ENCODE data around the gene DNAJC5G. TPM values are rescaled to one million over a fixed set of nuclear protein-coding genes. Genes with fewer than 3 reads are reported as not detected.

Gene DNAJC5G
- total and polyA plus RNA-seq, 2 donors (not counting 1 experiment from before 2014, with no cell fraction given), result not detected

DNA sequence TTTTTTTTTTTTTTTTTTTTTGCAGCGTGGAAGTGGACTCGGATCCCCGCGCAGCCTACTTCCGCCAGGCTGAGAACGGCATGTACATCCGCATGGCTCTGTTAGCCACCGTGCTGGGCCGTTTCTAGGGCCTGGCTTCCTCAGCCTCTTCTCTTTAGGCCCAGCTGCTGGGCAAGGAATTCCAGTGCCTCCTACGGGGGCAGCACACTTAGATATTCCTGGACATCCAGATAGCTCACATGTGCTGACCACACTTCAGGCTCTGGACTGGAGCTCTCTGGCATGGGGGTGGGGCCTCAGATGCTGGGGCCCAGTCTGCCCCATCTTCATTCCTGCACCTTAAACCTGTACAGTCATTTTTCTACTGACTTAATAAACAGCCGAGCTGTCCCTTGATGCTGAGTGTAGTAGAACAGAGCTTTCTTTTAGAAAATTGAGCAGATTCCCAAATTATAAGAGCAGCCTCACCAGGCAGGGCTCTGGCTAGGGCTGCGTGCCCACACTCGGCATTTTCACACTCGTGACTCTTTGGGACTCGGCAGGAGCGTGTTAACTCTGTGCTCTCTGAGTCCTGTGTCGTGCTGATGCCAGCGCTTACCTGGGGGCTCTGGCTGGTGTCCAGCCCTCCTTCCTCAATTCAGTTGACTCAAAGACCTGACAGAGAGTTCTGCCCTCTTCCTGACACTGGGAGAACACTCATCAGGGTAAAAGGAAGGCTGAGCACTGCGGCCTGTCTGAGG lies 31.7 kb upstream of the DNAJC5G start:
- Histone ChIP-seq H3K9me3 (ENCODE audit: control extremely low read depth in 1 of 3, control insufficient read depth in 2 of 3, insufficient read depth in 1 of 3, low read length in 2 of 3) (no peaks in the 10 kb centered on the region), H3K27ac (ENCODE audit: low read length in 2 of 2) (no peak overlapping the region), H4K20me1 (ENCODE audit: control insufficient read depth, insufficient read depth, low read length, poor library complexity, severe bottlenecking) (no peaks in the 10 kb centered on the region), H3K9ac (ENCODE audit: low read length) (no peak overlapping the region), H3K79me2 (ENCODE audit: control insufficient read depth, insufficient read depth, low read length) (no peaks in the 10 kb centered on the region), H3K27me3 (replicated peaks in 1 of 4; ENCODE audit: control extremely low read depth in 1 of 4, control insufficient read depth in 3 of 4, insufficient read depth in 4 of 4, low read length in 3 of 4) (no peaks in the 10 kb centered on the region), H3K4me3 (ENCODE audit: control extremely low read depth in 1 of 5, extremely low read depth in 1 of 5, insufficient read depth in 1 of 5, low read depth in 2 of 5, low read length in 4 of 5) (no peak overlapping the region), H3K4me2 (replicated peaks; ENCODE audit: low read depth, low read length, poor library complexity, severe bottlenecking) (no peak overlapping the region), H2AFZ (ENCODE audit: insufficient read depth, low read depth, low read length, poor library complexity, severe bottlenecking) (no peak overlapping the region), H3K36me3 (replicated peaks in 1 of 2; ENCODE audit: control extremely low read depth in 1 of 2, control insufficient read depth in 1 of 2, extremely low read depth in 1 of 2, insufficient read depth in 2 of 2, low read length in 1 of 2) (peaks cover 0 to 49% of the 10 kb centered on the region in 2 experiments), H3K4me1 (ENCODE audit: control insufficient read depth in 2 of 2, insufficient read depth in 2 of 2, low read length in 2 of 2) (no peaks in the 10 kb centered on the region)
- ChIA-PET CTCF (no interaction called here), POLR2A (interaction anchor here (0.7 kb wide), 1 partner anchor 32 kb away, joined by 15 read pairs; no protein-coding TSS in a partner anchor)
- DNase-seq (no peak), ATAC-seq (ENCODE audit: low read depth) (no peak)
- H3K9me3 Mint-ChIP-seq (ENCODE audit: insufficient read depth), result no peaks in the 10 kb centered on the region
- no peak overlapping the region for H3K4me3 Mint-ChIP-seq
- H3K4me1 Mint-ChIP-seq, result no peaks in the 10 kb centered on the region
- WGBS (ENCODE audit: insufficient coverage), result 98% methylated on average over 17 of the region's 19 CpGs
- H3K27ac Mint-ChIP-seq, result no peak overlapping the region
- peaks cover 5% of the 10 kb centered on the region for H3K27me3 Mint-ChIP-seq
- TF ChIP-seq, protein P1, sequence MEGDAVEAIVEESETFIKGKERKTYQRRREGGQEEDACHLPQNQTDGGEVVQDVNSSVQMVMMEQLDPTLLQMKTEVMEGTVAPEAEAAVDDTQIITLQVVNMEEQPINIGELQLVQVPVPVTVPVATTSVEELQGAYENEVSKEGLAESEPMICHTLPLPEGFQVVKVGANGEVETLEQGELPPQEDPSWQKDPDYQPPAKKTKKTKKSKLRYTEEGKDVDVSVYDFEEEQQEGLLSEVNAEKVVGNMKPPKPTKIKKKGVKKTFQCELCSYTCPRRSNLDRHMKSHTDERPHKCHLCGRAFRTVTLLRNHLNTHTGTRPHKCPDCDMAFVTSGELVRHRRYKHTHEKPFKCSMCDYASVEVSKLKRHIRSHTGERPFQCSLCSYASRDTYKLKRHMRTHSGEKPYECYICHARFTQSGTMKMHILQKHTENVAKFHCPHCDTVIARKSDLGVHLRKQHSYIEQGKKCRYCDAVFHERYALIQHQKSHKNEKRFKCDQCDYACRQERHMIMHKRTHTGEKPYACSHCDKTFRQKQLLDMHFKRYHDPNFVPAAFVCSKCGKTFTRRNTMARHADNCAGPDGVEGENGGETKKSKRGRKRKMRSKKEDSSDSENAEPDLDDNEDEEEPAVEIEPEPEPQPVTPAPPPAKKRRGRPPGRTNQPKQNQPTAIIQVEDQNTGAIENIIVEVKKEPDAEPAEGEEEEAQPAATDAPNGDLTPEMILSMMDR (IDR thresholded peaks at IDR 0.05), result no peak
- no peak for TF ChIP-seq EZH2 (IDR thresholded peaks at IDR 0.05; ENCODE audit: borderline replicate concordance, insufficient read depth, low read depth, low read length, poor library complexity, severe bottlenecking)
- intact Hi-C loops (cut with micrococcal nuclease), result no loop called here

DNA sequence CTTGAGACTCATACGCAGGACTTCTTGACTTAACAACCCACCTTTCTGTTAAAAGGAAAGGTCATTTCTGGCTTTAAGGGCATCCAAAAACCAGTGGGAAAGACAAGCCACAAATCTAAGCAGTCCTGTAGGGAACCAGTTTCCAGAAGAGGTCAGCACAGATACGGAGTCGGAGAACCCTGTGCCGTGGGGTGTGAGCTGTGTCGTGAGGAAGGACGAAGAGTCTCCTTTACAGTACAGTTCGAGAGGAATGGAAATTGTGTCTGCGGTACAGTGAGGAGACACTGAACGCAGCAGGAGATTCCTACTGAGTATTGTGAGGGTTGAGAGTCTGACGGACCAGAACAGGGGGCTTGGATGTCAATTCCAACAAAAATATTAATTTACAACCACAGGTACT lies 30.1 kb upstream of the DNAJC5G start:
- Histone ChIP-seq H3K4me2 (replicated peaks; ENCODE audit: low read depth, low read length, poor library complexity, severe bottlenecking) (no peak overlapping the region), H3K4me3 (ENCODE audit: control extremely low read depth in 1 of 5, extremely low read depth in 1 of 5, insufficient read depth in 1 of 5, low read depth in 2 of 5, low read length in 4 of 5) (no peak overlapping the region), H3K27ac (ENCODE audit: low read length in 2 of 2) (no peak overlapping the region), H4K20me1 (ENCODE audit: control insufficient read depth, insufficient read depth, low read length, poor library complexity, severe bottlenecking) (no peaks in the 10 kb centered on the region), H3K79me2 (ENCODE audit: control insufficient read depth, insufficient read depth, low read length) (no peaks in the 10 kb centered on the region), H2AFZ (ENCODE audit: insufficient read depth, low read depth, low read length, poor library complexity, severe bottlenecking) (no peak overlapping the region), H3K4me1 (ENCODE audit: control insufficient read depth in 2 of 2, insufficient read depth in 2 of 2, low read length in 2 of 2) (peaks cover 0 to 1% of the 10 kb centered on the region in 2 donors), H3K27me3 (replicated peaks in 1 of 4; ENCODE audit: control extremely low read depth in 1 of 4, control insufficient read depth in 3 of 4, insufficient read depth in 4 of 4, low read length in 3 of 4) (peaks cover 0 to 7% (median 3%) of the 10 kb centered on the region in 4 experiments), H3K36me3 (replicated peaks in 1 of 2; ENCODE audit: control extremely low read depth in 1 of 2, control insufficient read depth in 1 of 2, extremely low read depth in 1 of 2, insufficient read depth in 2 of 2, low read length in 1 of 2) (peaks cover 0 to 37% of the 10 kb centered on the region in 2 experiments), H3K9me3 (ENCODE audit: control extremely low read depth in 1 of 3, control insufficient read depth in 2 of 3, insufficient read depth in 1 of 3, low read length in 2 of 3) (peaks cover 0 to under 1% (median 0%) of the 10 kb centered on the region in 3 donors), H3K9ac (ENCODE audit: low read length) (no peak overlapping the region)
- intact Hi-C loops (cut with micrococcal nuclease), result no loop called here
- Mint-ChIP-seq H3K27me3 (peaks cover 13% of the 10 kb centered on the region), H3K4me3 (no peak overlapping the region), H3K27ac (no peak overlapping the region), H3K4me1 (no peaks in the 10 kb centered on the region), H3K9me3 (ENCODE audit: insufficient read depth) (no peaks in the 10 kb centered on the region)
- POLR2A ChIA-PET, result no interaction called here
- ATAC-seq (ENCODE audit: low read depth) (no peak), DNase-seq (no peak)
- CTCF ChIA-PET, result no interaction called here
- no peak for TF ChIP-seq EZH2 (IDR thresholded peaks at IDR 0.05; ENCODE audit: borderline replicate concordance, insufficient read depth, low read depth, low read length, poor library complexity, severe bottlenecking)
- TF ChIP-seq, protein P1 (IDR thresholded peaks at IDR 0.05), result no peak
- WGBS (ENCODE audit: insufficient coverage), result 98% methylated on average over 6 of the region's 10 CpGs

Data from B cell (primary cell).